T47D (cell line): ENCODE results near the gene RALGAPA2.

Experiments
- DNase-seq, 2 experiments: peaks; one replicate each; pipeline versions ENCODE4 v3.0.0 to v3.0.0-alpha.2; 2011 to 2012; ENCODE audit warnings: low read depth in 1 of 2, low spot score in 1 of 2
- JUND ChIP-seq: IDR thresholded peaks from 2 replicates; pipeline ENCODE4 v1.6.1; 2012; ENCODE audit warnings: low read depth
- in situ Hi-C: cut with HindIII; loops from 2 replicates; pipeline ENCODE4 v1.10.0; 2016; ENCODE audit warnings: low sequenced_read_pairs, low pct_unique_long_range_greater_than_20kb

RALGAPA2 gene

GRCh38 chr20:20455926-20456325 is 256.5 kb downstream of the RALGAPA2 start:
- TF ChIP-seq JUND: no peak
- in situ Hi-C loops: no loop called here
- DNase-seq: peak in 1 of 2 experiments; percentile 54

GRCh38 chr20:20454850-20455627 is 257.4 kb downstream of the RALGAPA2 start:
- peak in 1 of 2 experiments; percentile 76 for DNase-seq
- in situ Hi-C loops: no loop called here
- no peak for TF ChIP-seq JUND

- in situ Hi-C loops: no loop called here
- DNase-seq: peak in 1 of 2 experiments; percentile 78
- TF ChIP-seq JUND: peak; percentile 66; the same call in 1 of the 2 replicates
Measured at GRCh38 chr20:20454367-20454766, 258.1 kb downstream of the RALGAPA2 start.

GRCh38 chr20:20452254-20452676 is 260.2 kb downstream of the RALGAPA2 start:
- no peak for TF ChIP-seq JUND
- in situ Hi-C loops: no loop called here
- no peak for DNase-seq

GRCh38 chr20:20450521-20450920 is 261.9 kb downstream of the RALGAPA2 start:
- DNase-seq: no peak
- no peak for TF ChIP-seq JUND
- in situ Hi-C loops: no loop called here

GRCh38 chr20:20448881-20449280 is 263.6 kb downstream of the RALGAPA2 start:
- no peak for TF ChIP-seq JUND
- in situ Hi-C loops: no loop called here
- no peak for DNase-seq

- in situ Hi-C loops: no loop called here
- no peak for DNase-seq
- TF ChIP-seq JUND: no peak
Measured at GRCh38 chr20:20447196-20447595, 265.2 kb downstream of the RALGAPA2 start.

- no peak for DNase-seq
- in situ Hi-C loops: no loop called here
- TF ChIP-seq JUND: no peak
Measured at GRCh38 chr20:20446425-20447015, 265.9 kb downstream of the RALGAPA2 start.

GRCh38 chr20:20446001-20446400 is 266.4 kb downstream of the RALGAPA2 start:
- in situ Hi-C loops: no loop called here
- DNase-seq: no peak
- no peak for TF ChIP-seq JUND

GRCh38 chr20:20443504-20443903 is 268.9 kb downstream of the RALGAPA2 start:
- no peak for TF ChIP-seq JUND
- in situ Hi-C loops: no loop called here
- DNase-seq: no peak

- no peak for DNase-seq
- in situ Hi-C loops: no loop called here
- TF ChIP-seq JUND: no peak
Measured at GRCh38 chr20:20442466-20442865, 270.0 kb downstream of the RALGAPA2 start.

- DNase-seq: peak in 1 of 2 experiments; percentile 96
Measured at GRCh38 chr20:20440886-20441658, 271.4 kb downstream of the RALGAPA2 start.

GRCh38 chr20:20440481-20440880 is 272.0 kb downstream of the RALGAPA2 start:
- no peak for TF ChIP-seq JUND
- DNase-seq: peak in 1 of 2 experiments; percentile 82
- in situ Hi-C loops: no loop called here

More at GRCh38 chr20:20440886-20441658, 271.4 kb downstream of the RALGAPA2 start:
- in situ Hi-C loops: no loop called here
- TF ChIP-seq JUND: peak; percentile 66; the same call in 1 of the 2 replicates
